Vagina (tissue), 2 donors: ENCODE measurements around the gene FOXD4L1.
"Not testable (repeated sequence)": the region's sequence is repeated elsewhere in the genome, so short reads cannot be mapped to it uniquely, and the experiment has no call there.

ENCODE experiments used
- CTCF ChIP-seq, 3 experiments: fragments of 450-650 bp in 2 of 3; fragments of 200-600 bp in 1 of 3; sonication (generic) in 1 of 3; IDR thresholded peaks; one replicate each; pipeline ENCODE4 v1.5.1; 2017 to 2019; ENCODE audit warnings: antibody characterized with exemption in 3 of 3, mild to moderate bottlenecking in 2 of 3, moderate library complexity in 2 of 3
- POLR2AphosphoS5 ChIP-seq, 2 donors: sonication (generic); formaldehyde crosslinking; IDR thresholded peaks; one replicate each; pipeline ENCODE4 v1.9.0; 2017; ENCODE audit warnings: antibody characterized with exemption in 2 of 2, mild to moderate bottlenecking in 2 of 2, low read depth in 1 of 2; ENCODE audit not compliant: insufficient read depth in 1 of 2

- not testable (repeated sequence) for TF ChIP-seq CTCF (IDR thresholded peaks at IDR 0.05); POLR2AphosphoS5 (IDR thresholded peaks at IDR 0.05; ENCODE audit: insufficient read depth in 1 of 2, low read depth in 1 of 2)
These were observed 30.4 kb downstream of the FOXD4L1 start for GRCh38 chr2:113528904-113529303.
